K562 (cell line): ENCODE measurements around the gene MAST4. TPM values are rescaled to one million over a fixed set of nuclear protein-coding genes. Genes with fewer than 3 reads are reported as not detected.

Source experiments
- ATAC-seq: fragments of 200-7000 bp; cut with Tn5 transposase; 3 replicates; pipeline ENCODE4 v1.9.1; 2020; ENCODE audit warnings: moderate library complexity
- BruUV-seq: library from RNA; stranded (reverse); fragments of 400-500 nt; replicated peaks from 2 replicates; lab custom pipeline; 2021; lab: Mats Ljungman, UMichigan
- CTCF ChIA-PET: fragments of 300-600 bp; formaldehyde crosslinking; extraction: SDS; loops from one replicate; lab custom pipeline; 2021; ENCODE audit warnings: low intra/inter-chr PET ratio; lab: Yijun Ruan, JAX
- POLR2A ChIA-PET: fragments of 300-600, 350-650 bp; sonication (Branson Sonifier 250); formaldehyde crosslinking; extraction: SDS; loops from one replicate; lab custom pipeline; 2021; ENCODE audit warnings: antibody characterized with exemption, inconsistent platforms; lab: Yijun Ruan, JAX
- DNase-seq, 4 experiments: peaks; one replicate each; pipeline versions ENCODE4 v3.0.0 to v3.0.0-alpha.2; 2011 to 2018; ENCODE audit warnings: low spot score in 3 of 4, mixed read lengths in 3 of 4; ENCODE audit errors: extremely low read depth in 1 of 4
- FAIRE-seq: peaks from 2 replicates; lab custom pipeline; 2011; peaks lifted over from hg19 to GRCh38; lab: Jason Lieb, UNC
- H2AFZ ChIP-seq: 2 replicates; pipeline ENCODE4 v1.6.0; 2011; ENCODE audit warnings: low read depth, low read length, control low read depth, inconsistent platforms
- H3K27ac ChIP-seq: fragments of 200-600 bp; 3 replicates; pipeline ENCODE4 v1.8.0; 2011; ENCODE audit warnings: low read depth, mild to moderate bottlenecking, control low read depth, inconsistent platforms, low read length, moderate library complexity, mixed read lengths; ENCODE audit errors: extremely low read depth
- H3K27me3 ChIP-seq, 2 experiments: fragments of 300-600 bp in 1 of 2; 2 replicates in 1 of 2; 3 replicates in 1 of 2; pipeline versions ENCODE4 v1.6.0 to v1.8.0; 2011; ENCODE audit warnings: inconsistent platforms in 2 of 2, low read length in 2 of 2, mild to moderate bottlenecking in 1 of 2, mixed read lengths in 1 of 2, moderate library complexity in 1 of 2; ENCODE audit not compliant: control insufficient read depth in 2 of 2, insufficient read depth in 2 of 2
- H3K36me3 ChIP-seq: fragments of 300-600 bp; 3 replicates; pipeline ENCODE4 v1.8.0; 2011; ENCODE audit warnings: mild to moderate bottlenecking, low read length, inconsistent platforms; ENCODE audit not compliant: control insufficient read depth, insufficient read depth
- H3K4me1 ChIP-seq, 2 experiments: fragments of 200-600 bp in 1 of 2; replicated peaks in 1 of 2; 2 replicates in 1 of 2; 3 replicates in 1 of 2; pipeline versions ENCODE4 v1.5.1 to v1.8.0; 2011; ENCODE audit warnings: inconsistent platforms in 2 of 2, low read length in 2 of 2, mild to moderate bottlenecking in 1 of 2, mixed read lengths in 1 of 2, moderate library complexity in 1 of 2; ENCODE audit not compliant: control insufficient read depth in 2 of 2, insufficient read depth in 2 of 2
- H3K4me2 ChIP-seq: 2 replicates; pipeline ENCODE4 v1.6.1; 2011; ENCODE audit warnings: low read length, control low read depth, inconsistent platforms, mixed read lengths; ENCODE audit not compliant: insufficient read depth
- H3K4me3 ChIP-seq: fragments of 200-600 bp; sonication (generic), shearing (Covaris generic); 2 replicates; pipeline ENCODE4 v1.5.1; 2016; ENCODE audit warnings: control low read depth, inconsistent platforms
- H3K79me2 ChIP-seq: fragments of 200-600 bp; 3 replicates; pipeline ENCODE4 v1.8.0; 2011; ENCODE audit warnings: low read length, inconsistent platforms; ENCODE audit not compliant: control insufficient read depth, insufficient read depth
- H3K9ac ChIP-seq, 2 experiments: 2 replicates each; pipeline versions ENCODE4 v1.6.0 to v1.6.1; 2011; ENCODE audit warnings: low read depth in 2 of 2, low read length in 2 of 2, control low read depth in 1 of 2, inconsistent platforms in 1 of 2, mild to moderate bottlenecking in 1 of 2, mixed read lengths in 1 of 2; ENCODE audit not compliant: insufficient read depth in 1 of 2
- H3K9me1 ChIP-seq: one replicate; pipeline ENCODE4 v1.6.0; 2011; ENCODE audit warnings: inconsistent platforms, mild to moderate bottlenecking, low read length, moderate library complexity; ENCODE audit not compliant: control insufficient read depth, insufficient read depth
- H3K9me3 ChIP-seq: replicated peaks from 2 replicates; pipeline ENCODE4 v1.5.1; 2011; ENCODE audit warnings: low read depth, low read length, inconsistent platforms; ENCODE audit not compliant: control insufficient read depth, insufficient read depth
- H4K20me1 ChIP-seq: replicated peaks from 2 replicates; pipeline ENCODE4 v1.6.1; 2011; ENCODE audit warnings: low read length, inconsistent platforms, mixed read lengths; ENCODE audit not compliant: control insufficient read depth, insufficient read depth
- BCLAF1 ChIP-seq, 2 experiments: fragments of 450-650 bp in 1 of 2; IDR thresholded peaks; 2 replicates each; pipeline ENCODE4 v1.6.1; 2011 to 2017; ENCODE audit warnings: low read depth in 2 of 2, antibody characterized with exemption in 1 of 2, borderline replicate concordance in 1 of 2, low read length in 1 of 2, mild to moderate bottlenecking in 1 of 2, mixed read lengths in 1 of 2; ENCODE audit not compliant: control insufficient read depth in 1 of 2
- GABPB2 ChIP-seq: fragments of 250-450 bp; sonication (Bioruptor Pico); conservative IDR thresholded peaks from 2 replicates; pipeline ENCODE4 v1.5.1; 2021; ENCODE audit warnings: mild to moderate bottlenecking
- HMBOX1 ChIP-seq: sonication (generic); IDR thresholded peaks from 2 replicates; pipeline ENCODE4 v1.6.1; 2016
- L3MBTL2 ChIP-seq: fragments of 450-650 bp; IDR thresholded peaks from 2 replicates; pipeline ENCODE4 v1.6.1; 2016; ENCODE audit warnings: mild to moderate bottlenecking, moderate library complexity
- MLLT1 ChIP-seq, 2 experiments: fragments of 450-650 bp; IDR thresholded peaks; 2 replicates each; pipeline ENCODE4 v1.6.1; 2016
- NCOA6 ChIP-seq: fragments of 450-650 bp; IDR thresholded peaks from 2 replicates; pipeline ENCODE4 v1.6.1; 2017; ENCODE audit warnings: mild to moderate bottlenecking
- SIN3B ChIP-seq: fragments of 450-650 bp; IDR thresholded peaks from 2 replicates; pipeline ENCODE4 v1.6.1; 2017; ENCODE audit warnings: low read depth, mild to moderate bottlenecking, moderate library complexity
- TBL1XR1 ChIP-seq, 2 experiments: IDR thresholded peaks; 2 replicates each; pipeline ENCODE4 v1.6.1; 2012; ENCODE audit warnings: improper control_type of control experiment in 2 of 2, low read length in 2 of 2, mild to moderate bottlenecking in 1 of 2
- TCF15 ChIP-seq: fragments of 250-450 bp; sonication (Bioruptor Pico); IDR thresholded peaks from 2 replicates; pipeline ENCODE4 v1.8.0; 2022; ENCODE audit warnings: moderate library complexity, mild to moderate bottlenecking, inconsistent platforms
- USF2 ChIP-seq: sonication (generic); formaldehyde crosslinking; IDR thresholded peaks from 2 replicates; pipeline ENCODE4 v1.5.0; 2020; ENCODE audit warnings: missing genetic modification reagents
- ZNF140 ChIP-seq: fragments of 250-450 bp; sonication (Bioruptor Pico); IDR thresholded peaks from 2 replicates; pipeline ENCODE4 v1.8.0; 2021; ENCODE audit warnings: moderate library complexity, mild to moderate bottlenecking, inconsistent platforms
- ZNF75A ChIP-seq: fragments of 450-650 bp; formaldehyde crosslinking; IDR thresholded peaks from 2 replicates; pipeline ENCODE4 v1.4.0; 2020; ENCODE audit warnings: mild to moderate bottlenecking
- ZSCAN29 ChIP-seq: fragments of 450-650 bp; IDR thresholded peaks from 2 replicates; pipeline ENCODE4 v1.6.1; 2017
- WGBS: fragments of 100-300 bp; shearing (Covaris generic); methylation state at CpG from one replicate; pipeline ENCODE4 v1.1.6; 2016; ENCODE audit warnings: low coverage, mixed read lengths; ENCODE audit not compliant: insufficient coverage; ENCODE audit errors: missing lambda C conversion rate; 5-methylcytosine and 5-hydroxymethylcytosine counted together
- in situ Hi-C: fragments of 300-500 bp; cut with MboI; formaldehyde crosslinking; loops from 4 replicates; pipeline ENCODE4 v1.15.0; 2018; ENCODE audit warnings: inconsistent platforms, mixed read lengths
- intact Hi-C: fragments of 100-400 bp; cut with micrococcal nuclease; formaldehyde crosslinking; loops from 2 replicates; pipeline ENCODE4 v1.14.2; 2022
- polyA plus RNA-seq, 8 experiments: library from polyadenylated mRNA; depleted of rRNA in 4 of 8; stranded (reverse) in 5 of 8; unstranded in 3 of 8; fragments of >200 nt; fragmentation: Nextera tagmentation in 2 of 8; fragmentation: Illumina TruSeq in 1 of 8; extraction: Ambion mirVana in 2 of 8; extraction: Trizol in 1 of 8; gene quantifications; 2 replicates each; pipeline versions ENCODE4 v1.2.1 to v1.2.3, GENCODE V29; 2011 to 2014; ENCODE audit warnings: inconsistent platforms in 1 of 8, missing spikeins in 1 of 8
- total RNA-seq, 7 experiments: library from RNA; depleted of rRNA in 6 of 7; stranded (reverse); fragments of >200 nt in 6 of 7; fragmentation: Illumina TruSeq in 2 of 7; extraction: Trizol in 2 of 7; gene quantifications; 2 replicates each; pipeline versions ENCODE4 v1.2.1 to v1.2.3, GENCODE V29; 2011 to 2021; ENCODE audit warnings: low replicate concordance in 1 of 7

Gene MAST4
- total and polyA plus RNA-seq, 9 of the 15 experiments (the other 6 are each of a cell fraction or from before 2014, with no cell fraction given), result 0.88 to 10.1 (median 5.2) TPM

- ChIA-PET CTCF (no interaction called here), POLR2A (no interaction called here)
- H3K9me3 ChIP-seq, result no peaks in the 10 kb centered on the region
- H3K27ac ChIP-seq, result no peak overlapping the region
- 6% methylated on average over 5 of the region's 5 CpGs for WGBS
- no peak overlapping the region for H3K9ac ChIP-seq
- ATAC-seq, result no peak
- in situ Hi-C loops, result no loop called here
- no peak overlapping the region for H3K4me3 ChIP-seq
- no peaks in the 10 kb centered on the region for H3K36me3 ChIP-seq
- peaks cover 6 to 24% of the 10 kb centered on the region in 2 experiments; a peak in 4 of 5 replicates for H3K27me3 ChIP-seq
- H3K4me1 ChIP-seq, result no peaks in the 10 kb centered on the region
- no TSS peak for BruUV-seq
- H2AFZ ChIP-seq, result no peak overlapping the region
- peaks cover 5% of the 10 kb centered on the region for H4K20me1 ChIP-seq
- intact Hi-C loops, result loop anchor here (5.0 kb wide), 1 partner anchor 218 kb away; no protein-coding TSS in a partner anchor
- H3K9me1 ChIP-seq, result no peaks in the 10 kb centered on the region
- TF ChIP-seq GABPB2 (CRISPR knock-in tag) (no peak), L3MBTL2 (no peak), MLLT1 (IDR thresholded peaks at IDR 0.05) (no peak), ZSCAN29 (no peak), ZNF140 (no peak), HMBOX1 (no peak), USF2 (CRISPR knock-in tag) (no peak), ZNF75A (CRISPR knock-in tag) (no peak), NCOA6 (no peak), TCF15 (no peak), TBL1XR1 (IDR thresholded peaks at IDR 0.05; ENCODE audit: low read length in 2 of 2) (no peak), BCLAF1 (IDR thresholded peaks at IDR 0.05; ENCODE audit: borderline replicate concordance in 1 of 2, control insufficient read depth in 1 of 2, low read depth in 2 of 2, low read length in 1 of 2) (no peak), SIN3B (no peak)
- no peak for FAIRE-seq
- H3K79me2 ChIP-seq, result no peaks in the 10 kb centered on the region
- H3K4me2 ChIP-seq, result no peak overlapping the region
- DNase-seq, result no peak
Observed at GRCh38 chr5:67204821-67205220, 608.6 kb downstream of the MAST4 start.
